H1 (cell line): Measurements from ENCODE around the gene RIOK3. TPM values are rescaled to one million over a fixed set of nuclear protein-coding genes. Genes with fewer than 3 reads are reported as not detected.

ENCODE experiments used
- CTCF ChIA-PET: fragments of 300-600 bp; sonication (Branson Sonifier 250); formaldehyde crosslinking; loops from one replicate; lab custom pipeline; 2021; ENCODE audit not compliant: partially characterized antibody; lab: Charles Lee
- POLR2A ChIA-PET: fragments of 300-600 bp; sonication (Branson Sonifier 250); formaldehyde crosslinking; loops from one replicate; lab custom pipeline; 2021; ENCODE audit warnings: inconsistent platforms; ENCODE audit not compliant: partially characterized antibody; lab: Charles Lee
- DNase-seq, 2 experiments: peaks; one replicate each; pipeline versions ENCODE4 v3.0.0 to v3.0.0-alpha.2; 2010 to 2022; ENCODE audit warnings: low spot score in 2 of 2, low read depth in 1 of 2, mixed read lengths in 1 of 2
- FAIRE-seq: peaks from 2 replicates; lab custom pipeline; 2011; peaks lifted over from hg19 to GRCh38; lab: Jason Lieb, UNC
- H2AFZ ChIP-seq: 2 replicates; pipeline ENCODE4 v1.8.1; 2012; ENCODE audit warnings: low read length, inconsistent platforms
- H2AK5ac ChIP-seq: 2 replicates; pipeline ENCODE4 v1.6.1; 2013; ENCODE audit warnings: low read depth, low read length
- H2BK120ac ChIP-seq: replicated peaks from 2 replicates; pipeline ENCODE3; 2013; ENCODE audit warnings: low read depth, low read length, inconsistent platforms
- H2BK12ac ChIP-seq: 2 replicates; pipeline ENCODE4 v1.6.1; 2013; ENCODE audit warnings: low read depth, low read length
- H2BK15ac ChIP-seq: 2 replicates; pipeline ENCODE4 v1.6.1; 2013; ENCODE audit warnings: low read length
- H2BK20ac ChIP-seq: 2 replicates; pipeline ENCODE4 v1.6.1; 2013; ENCODE audit warnings: low read length
- H2BK5ac ChIP-seq: 2 replicates; pipeline ENCODE4 v1.6.1; 2013; ENCODE audit warnings: low read depth, low read length
- H3K14ac ChIP-seq: 2 replicates; pipeline ENCODE4 v1.6.1; 2013; ENCODE audit warnings: inconsistent platforms; ENCODE audit not compliant: insufficient read length
- H3K18ac ChIP-seq: 2 replicates; pipeline ENCODE4 v1.6.1; 2013; ENCODE audit warnings: low read length; ENCODE audit errors: extremely low read depth
- H3K23ac ChIP-seq: 2 replicates; pipeline ENCODE4 v1.6.1; 2013; ENCODE audit warnings: inconsistent platforms; ENCODE audit not compliant: insufficient read length
- H3K23me2 ChIP-seq: 2 replicates; pipeline ENCODE4 v1.6.1; 2013; ENCODE audit warnings: low read depth, low read length
- H3K27ac ChIP-seq: 2 replicates; pipeline ENCODE4 v1.6.1; 2011; ENCODE audit warnings: low read depth, low read length, inconsistent platforms
- H3K27me3 ChIP-seq, 4 experiments: replicated peaks in 1 of 4; 1 replicate in 1 of 4; 2 replicates in 3 of 4; pipeline versions ENCODE4 v1.6.1 to v1.8.1; 2011 to 2013; ENCODE audit warnings: low read length in 3 of 4, mild to moderate bottlenecking in 3 of 4, inconsistent platforms in 2 of 4, mixed read lengths in 2 of 4, moderate library complexity in 1 of 4; ENCODE audit not compliant: control insufficient read depth in 3 of 4, insufficient read depth in 3 of 4; ENCODE audit errors: extremely low read depth in 1 of 4
- H3K36me3 ChIP-seq, 4 experiments: 2 replicates each; pipeline versions ENCODE4 v1.6.1 to v1.8.1; 2011 to 2013; ENCODE audit warnings: mild to moderate bottlenecking in 4 of 4, low read length in 3 of 4, moderate library complexity in 2 of 4, control low read depth in 1 of 4, inconsistent platforms in 1 of 4; ENCODE audit not compliant: insufficient read depth in 4 of 4, control insufficient read depth in 2 of 4
- H3K4ac ChIP-seq: replicated peaks from 2 replicates; pipeline ENCODE3; 2013; ENCODE audit warnings: low read length, low read depth, mixed read lengths, inconsistent platforms; ENCODE audit not compliant: insufficient read length
- H3K4me1 ChIP-seq, 4 experiments: replicated peaks in 1 of 4; 1 replicate in 1 of 4; 2 replicates in 3 of 4; pipeline versions ENCODE4 v1.6.1 to v1.8.1; 2011 to 2013; ENCODE audit warnings: low read length in 3 of 4, inconsistent platforms in 2 of 4, mixed read lengths in 1 of 4; ENCODE audit not compliant: insufficient read depth in 4 of 4, control insufficient read depth in 3 of 4
- H3K4me2 ChIP-seq, 2 experiments: 2 replicates each; pipeline versions ENCODE4 v1.6.1 to v1.8.1; 2011 to 2013; ENCODE audit warnings: low read depth in 2 of 2, low read length in 2 of 2, control low read depth in 1 of 2, inconsistent platforms in 1 of 2, mild to moderate bottlenecking in 1 of 2; ENCODE audit not compliant: insufficient read depth in 1 of 2
- H3K4me3 ChIP-seq, 4 experiments: fragments of 200-600, 300-600 bp in 1 of 4; sonication (generic), shearing (Covaris generic), sonication (Bioruptor Twin) in 1 of 4; 2 replicates each; pipeline versions ENCODE4 v1.5.1 to v1.8.1; 2011 to 2016; ENCODE audit warnings: low read length in 4 of 4, low read depth in 3 of 4, control low read depth in 2 of 4, inconsistent platforms in 2 of 4, mild to moderate bottlenecking in 2 of 4, mixed read lengths in 1 of 4, moderate library complexity in 1 of 4; ENCODE audit not compliant: insufficient read depth in 2 of 4; ENCODE audit errors: extremely low read depth in 1 of 4
- H3K56ac ChIP-seq: replicated peaks from 2 replicates; pipeline ENCODE3; 2013; ENCODE audit warnings: low read depth, mild to moderate bottlenecking, mixed read lengths, low read length, inconsistent platforms; ENCODE audit not compliant: insufficient read length
- H3K79me1 ChIP-seq: 2 replicates; pipeline ENCODE4 v1.6.1; 2013; ENCODE audit warnings: low read depth, low read length, control low read depth
- H3K79me2 ChIP-seq, 2 experiments: 2 replicates each; pipeline versions ENCODE4 v1.6.1 to v1.8.1; 2012 to 2013; ENCODE audit warnings: low read length in 2 of 2, mild to moderate bottlenecking in 2 of 2, inconsistent platforms in 1 of 2; ENCODE audit not compliant: insufficient read depth in 2 of 2, control insufficient read depth in 1 of 2
- H3K9ac ChIP-seq, 4 experiments: replicated peaks in 1 of 4; 1 replicate in 1 of 4; 2 replicates in 3 of 4; pipeline versions ENCODE4 v1.6.1 to v1.8.1; 2011 to 2013; ENCODE audit warnings: low read depth in 3 of 4, low read length in 3 of 4, control low read depth in 2 of 4, mild to moderate bottlenecking in 2 of 4, moderate library complexity in 2 of 4, inconsistent platforms in 1 of 4; ENCODE audit errors: extremely low read depth in 1 of 4
- H3K9me3 ChIP-seq, 2 experiments: 2 replicates each; pipeline versions ENCODE4 v1.6.1 to v1.8.1; 2012 to 2013; ENCODE audit warnings: mild to moderate bottlenecking in 2 of 2, moderate library complexity in 2 of 2, control low read depth in 1 of 2, inconsistent platforms in 1 of 2, low read depth in 1 of 2, low read length in 1 of 2, mixed read lengths in 1 of 2; ENCODE audit not compliant: insufficient read depth in 2 of 2
- H4K20me1 ChIP-seq, 2 experiments: replicated peaks in 1 of 2; 2 replicates each; pipeline versions ENCODE3 to v1.8.1; 2011 to 2013; ENCODE audit warnings: inconsistent platforms in 2 of 2, low read length in 2 of 2, mild to moderate bottlenecking in 1 of 2; ENCODE audit not compliant: insufficient read depth in 2 of 2, control insufficient read depth in 1 of 2
- H4K5ac ChIP-seq: 2 replicates; pipeline ENCODE4 v1.6.1; 2013; ENCODE audit warnings: low read length, low read depth, mixed read lengths, inconsistent platforms; ENCODE audit not compliant: insufficient read length
- H4K8ac ChIP-seq: 2 replicates; pipeline ENCODE4 v1.8.0; 2013; ENCODE audit warnings: mild to moderate bottlenecking, moderate library complexity, low read length, inconsistent platforms; ENCODE audit not compliant: insufficient read depth; ENCODE audit errors: extremely low read depth
- H4K91ac ChIP-seq: replicated peaks from 2 replicates; pipeline ENCODE3; 2013; ENCODE audit warnings: low read length, mixed read lengths, inconsistent platforms; ENCODE audit not compliant: insufficient read length
- BRCA1 ChIP-seq: IDR thresholded peaks from 2 replicates; pipeline ENCODE4 v1.6.1; 2012; ENCODE audit warnings: low read depth, low read length, improper control_type of control experiment
- EGR1 ChIP-seq: IDR thresholded peaks from 2 replicates; pipeline ENCODE4 v1.6.1; 2011; ENCODE audit warnings: low read depth, low read length, borderline replicate concordance
- SRF ChIP-seq: IDR thresholded peaks from 2 replicates; pipeline ENCODE4 v1.6.1; 2011; ENCODE audit warnings: mild to moderate bottlenecking, low read depth, low read length, moderate library complexity
- TAF7 ChIP-seq: optimal IDR thresholded peaks from 2 replicates; pipeline ENCODE3; 2011; ENCODE audit warnings: low read depth, mild to moderate bottlenecking, inconsistent platforms, low read length, moderate library complexity, borderline replicate concordance
- WGBS, 2 experiments: shearing (Covaris generic) in 1 of 2; methylation state at CpG; one replicate each; pipeline versions ENCODE4 v1.1.6 to v1.1.7; 2013 to 2015; ENCODE audit warnings: low lambda C conversion rate in 2 of 2, mixed read lengths in 2 of 2, inconsistent platforms in 1 of 2, low coverage in 1 of 2, missing lambda C conversion rate in 1 of 2; ENCODE audit not compliant: insufficient replicate concordance in 2 of 2, insufficient coverage in 1 of 2, insufficient read length in 1 of 2; ENCODE audit errors: extremely low coverage in 1 of 2, missing lambda C conversion rate in 1 of 2; 5-methylcytosine and 5-hydroxymethylcytosine counted together
- polyA plus RNA-seq, 7 experiments: library from polyadenylated mRNA; depleted of rRNA in 3 of 7; stranded (reverse) in 5 of 7; unstranded in 2 of 7; fragments of >200 nt in 5 of 7; fragments of 200-250 nt in 2 of 7; gene quantifications; 1 replicate in 5 of 7; 2 replicates in 1 of 7; 4 replicates in 1 of 7; pipeline versions ENCODE4 v1.2.1 to v1.2.3, GENCODE V29; 2011 to 2013; ENCODE audit warnings: missing spikeins in 2 of 7, mixed read lengths in 2 of 7
- total RNA-seq: library from RNA; stranded (reverse); fragmentation: NEBNext Ultra II Directional; extraction: Animal tissue kit (Norgen Biotek cat#: 25700); gene quantifications from 2 replicates; pipeline ENCODE4 v1.2.1, GENCODE V29; 2021
- TF ChIP-seq, protein P1 (sequence below): IDR thresholded peaks from 2 replicates; pipeline ENCODE4 v1.6.1; 2011; ENCODE audit warnings: low read length, improper control_type of control experiment
- TF ChIP-seq, protein P2 (sequence below): IDR thresholded peaks from 2 replicates; pipeline ENCODE4 v1.6.1; 2012; ENCODE audit warnings: inconsistent platforms

RIOK3 gene
- total and polyA plus RNA-seq, 2 of the 8 experiments (the other 6 are each of a cell fraction or from before 2014, with no cell fraction given): 7.5 to 24.3 TPM

DNA sequence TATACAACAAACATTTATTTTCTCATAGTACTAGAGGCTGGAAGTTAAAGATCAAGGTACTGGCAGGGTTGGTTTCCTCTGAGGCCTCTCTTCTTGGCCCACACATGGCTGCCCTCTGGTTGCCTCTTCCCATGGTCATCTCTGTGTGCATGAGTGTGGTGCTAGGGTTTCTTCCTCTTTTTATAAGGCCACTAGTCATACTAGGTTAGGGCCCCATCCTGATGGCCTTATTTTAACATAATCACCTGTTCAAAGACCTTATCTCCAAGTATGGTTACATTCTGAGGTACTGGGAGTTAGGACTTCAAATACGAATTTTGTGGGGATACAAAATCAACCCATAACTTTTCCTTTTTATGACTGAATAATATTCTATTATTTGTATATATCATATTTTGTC lies 4.8 kb upstream of the RIOK3 start:
- Histone ChIP-seq H3K27ac (no peak overlapping the region), H3K23ac (no peak overlapping the region), H2BK5ac (no peak overlapping the region), H2AFZ (no peak overlapping the region), H2BK12ac (no peak overlapping the region), H2AK5ac (no peak overlapping the region), H3K4me1 (no peaks in the 10 kb centered on the region), H4K5ac (no peak overlapping the region), H3K4me3 (no peak overlapping the region), H3K23me2 (peaks cover 5% of the 10 kb centered on the region; the same call in 1 of the 2 replicates), H4K8ac (no peak overlapping the region), H4K91ac (no peak overlapping the region), H3K79me2 (peaks cover 0 to 2% of the 10 kb centered on the region in 2 experiments; a peak in 1 of 4 replicates), H3K9ac (no peak overlapping the region), H3K4me2 (no peak overlapping the region), H3K18ac (no peak overlapping the region), H3K56ac (no peak overlapping the region), H3K27me3 (no peaks in the 10 kb centered on the region), H3K9me3 (no peaks in the 10 kb centered on the region), H3K14ac (no peak overlapping the region), H2BK120ac (no peak overlapping the region), H2BK20ac (no peak overlapping the region), H3K79me1 (no peaks in the 10 kb centered on the region), H3K4ac (no peak overlapping the region), H4K20me1 (no peaks in the 10 kb centered on the region), H2BK15ac (no peak overlapping the region), H3K36me3 (no peaks in the 10 kb centered on the region)
- DNase-seq: no peak
- CTCF ChIA-PET: no interaction called here
- POLR2A ChIA-PET: no interaction called here
- 76% methylated on average over 1 of the region's 1 CpG; no CpG with 5 or more reads in 1 of the 2 experiments for WGBS, 2 experiments
- no peak for FAIRE-seq
- TF ChIP-seq, protein P1, sequence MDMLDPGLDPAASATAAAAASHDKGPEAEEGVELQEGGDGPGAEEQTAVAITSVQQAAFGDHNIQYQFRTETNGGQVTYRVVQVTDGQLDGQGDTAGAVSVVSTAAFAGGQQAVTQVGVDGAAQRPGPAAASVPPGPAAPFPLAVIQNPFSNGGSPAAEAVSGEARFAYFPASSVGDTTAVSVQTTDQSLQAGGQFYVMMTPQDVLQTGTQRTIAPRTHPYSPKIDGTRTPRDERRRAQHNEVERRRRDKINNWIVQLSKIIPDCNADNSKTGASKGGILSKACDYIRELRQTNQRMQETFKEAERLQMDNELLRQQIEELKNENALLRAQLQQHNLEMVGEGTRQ: no peak
- TF ChIP-seq BRCA1 (no peak), SRF (no peak), EGR1 (no peak), TAF7 (no peak)
- TF ChIP-seq, protein P2, sequence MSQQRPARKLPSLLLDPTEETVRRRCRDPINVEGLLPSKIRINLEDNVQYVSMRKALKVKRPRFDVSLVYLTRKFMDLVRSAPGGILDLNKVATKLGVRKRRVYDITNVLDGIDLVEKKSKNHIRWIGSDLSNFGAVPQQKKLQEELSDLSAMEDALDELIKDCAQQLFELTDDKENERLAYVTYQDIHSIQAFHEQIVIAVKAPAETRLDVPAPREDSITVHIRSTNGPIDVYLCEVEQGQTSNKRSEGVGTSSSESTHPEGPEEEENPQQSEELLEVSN: no peak
